Left ventricle myocardium inferior (tissue), 1 donor: Measurements from ENCODE around the gene LILRA5. TPM values are rescaled to one million over a fixed set of nuclear protein-coding genes. Genes with fewer than 3 reads are reported as not detected.
A peak's percentile ranks its signal among the peaks of the same experiment; 100 is the strongest.
"Not testable (repeated sequence)": the region's sequence is repeated elsewhere in the genome, so short reads cannot be mapped to it uniquely, and the experiment has no call there.

Experiments used
- DNase-seq: peaks from one replicate; pipeline ENCODE4 v3.0.0-alpha.2; 2020
- H3K27ac ChIP-seq: fragments of 200-600 bp; replicated peaks from 2 replicates; pipeline ENCODE4 v1.8.0; 2021
- H3K27me3 ChIP-seq: fragments of 200-600 bp; 2 replicates; pipeline ENCODE4 v1.8.0; 2021; ENCODE audit warnings: low read depth
- H3K36me3 ChIP-seq: fragments of 200-600 bp; 2 replicates; pipeline ENCODE4 v1.8.0; 2021
- H3K4me1 ChIP-seq: fragments of 200-600 bp; 2 replicates; pipeline ENCODE4 v1.8.0; 2021
- H3K4me3 ChIP-seq: fragments of 200-600 bp; 2 replicates; pipeline ENCODE4 v1.8.0; 2021; ENCODE audit warnings: mild to moderate bottlenecking, moderate library complexity
- H3K9me3 ChIP-seq: fragments of 200-600 bp; replicated peaks from 2 replicates; pipeline ENCODE4 v1.8.0; 2021
- intact Hi-C: fragments of 100-400 bp; cut with micrococcal nuclease; formaldehyde crosslinking; loops from one replicate; pipeline ENCODE4 v1.11.0; 2022
- total RNA-seq: library from RNA; stranded (reverse); fragmentation: NEBNext Ultra II Directional; extraction: Animal tissue kit (Norgen Biotek cat#: 25700); gene quantifications from one replicate; pipeline ENCODE4 v1.2.1, GENCODE V29; 2021
- TF ChIP-seq, protein P1 (sequence below): fragments of 200-600 bp; IDR thresholded peaks from 2 replicates; pipeline ENCODE4 v1.8.0; 2021; ENCODE audit warnings: antibody characterized with exemption, mild to moderate bottlenecking, borderline replicate concordance
- donor health status: DM: no; HTN: yes; CAD: no; lungs with severe emphysema.

Gene LILRA5
- total RNA-seq, 1 donor from 2014 or later, result 0.66 TPM

DNA sequence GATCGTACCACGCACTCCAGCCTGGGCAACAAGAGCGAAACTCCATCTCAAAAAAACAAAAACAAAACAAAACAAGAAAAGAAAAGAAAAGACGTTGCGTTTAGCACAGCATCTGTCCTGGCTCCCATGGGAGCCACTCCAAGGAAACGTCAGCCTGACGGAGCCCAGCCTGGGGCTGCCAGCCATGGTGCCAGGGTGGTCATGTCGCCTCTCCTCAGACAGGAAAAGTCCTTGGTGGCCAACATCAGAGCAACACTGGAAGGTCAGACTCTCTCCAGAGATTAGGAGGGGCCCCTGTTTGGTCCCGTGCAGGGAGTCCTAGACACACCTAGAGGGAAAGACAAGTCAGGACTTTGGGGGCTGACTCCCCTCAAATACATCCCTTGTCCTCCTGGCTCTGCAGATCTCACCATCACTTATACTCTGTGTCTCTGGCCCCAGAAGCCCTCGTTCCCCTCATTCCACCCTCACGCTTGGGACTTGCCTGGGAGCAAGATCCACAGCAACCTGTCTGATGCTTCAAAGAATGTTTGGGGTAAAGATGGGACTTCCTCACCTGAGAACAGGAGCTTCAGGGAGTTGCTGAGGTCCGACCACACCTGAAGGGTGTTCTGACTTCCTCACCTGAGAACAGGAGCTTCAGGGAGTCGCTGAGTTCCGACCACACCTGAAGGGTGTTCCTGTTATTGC lies 16.7 kb upstream of the LILRA5 start:
- no peaks in the 10 kb centered on the region for H3K36me3 ChIP-seq
- intact Hi-C loops, result no loop called here
- H3K4me3 ChIP-seq, result no peak overlapping the region
- DNase-seq, result no peak
- TF ChIP-seq, protein P1, sequence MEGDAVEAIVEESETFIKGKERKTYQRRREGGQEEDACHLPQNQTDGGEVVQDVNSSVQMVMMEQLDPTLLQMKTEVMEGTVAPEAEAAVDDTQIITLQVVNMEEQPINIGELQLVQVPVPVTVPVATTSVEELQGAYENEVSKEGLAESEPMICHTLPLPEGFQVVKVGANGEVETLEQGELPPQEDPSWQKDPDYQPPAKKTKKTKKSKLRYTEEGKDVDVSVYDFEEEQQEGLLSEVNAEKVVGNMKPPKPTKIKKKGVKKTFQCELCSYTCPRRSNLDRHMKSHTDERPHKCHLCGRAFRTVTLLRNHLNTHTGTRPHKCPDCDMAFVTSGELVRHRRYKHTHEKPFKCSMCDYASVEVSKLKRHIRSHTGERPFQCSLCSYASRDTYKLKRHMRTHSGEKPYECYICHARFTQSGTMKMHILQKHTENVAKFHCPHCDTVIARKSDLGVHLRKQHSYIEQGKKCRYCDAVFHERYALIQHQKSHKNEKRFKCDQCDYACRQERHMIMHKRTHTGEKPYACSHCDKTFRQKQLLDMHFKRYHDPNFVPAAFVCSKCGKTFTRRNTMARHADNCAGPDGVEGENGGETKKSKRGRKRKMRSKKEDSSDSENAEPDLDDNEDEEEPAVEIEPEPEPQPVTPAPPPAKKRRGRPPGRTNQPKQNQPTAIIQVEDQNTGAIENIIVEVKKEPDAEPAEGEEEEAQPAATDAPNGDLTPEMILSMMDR, result no peak
- no peaks in the 10 kb centered on the region for H3K9me3 ChIP-seq
- H3K27ac ChIP-seq, result no peak overlapping the region
- H3K27me3 ChIP-seq, result peaks cover 68% of the 10 kb centered on the region
- H3K4me1 ChIP-seq, result no peaks in the 10 kb centered on the region

DNA sequence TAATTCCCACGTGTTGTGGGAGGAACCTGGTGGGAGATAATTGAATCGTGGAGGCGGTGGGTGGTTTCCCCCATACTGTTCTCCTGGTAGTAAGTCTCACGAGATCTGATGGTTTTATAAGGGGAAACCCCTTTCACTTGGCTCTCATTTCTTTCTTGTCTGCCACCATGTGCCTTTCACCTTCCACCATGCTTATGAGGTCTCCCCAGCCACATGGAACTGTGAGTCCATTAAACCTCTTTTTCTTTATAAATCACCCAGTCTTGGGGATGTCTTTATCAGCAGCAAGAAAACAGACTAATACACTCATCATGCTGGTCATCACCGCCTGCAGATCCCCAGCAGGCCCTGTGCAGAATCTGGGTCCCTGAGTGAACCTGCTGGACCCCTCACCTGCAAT lies 15.8 kb upstream of the LILRA5 start:
- peaks cover 75% of the 10 kb centered on the region for H3K27me3 ChIP-seq
- DNase-seq, H3K4me1 ChIP-seq, H3K4me3 ChIP-seq, H3K27ac ChIP-seq, H3K36me3 ChIP-seq, intact Hi-C loops, H3K9me3 ChIP-seq: not testable (repeated sequence)

DNA sequence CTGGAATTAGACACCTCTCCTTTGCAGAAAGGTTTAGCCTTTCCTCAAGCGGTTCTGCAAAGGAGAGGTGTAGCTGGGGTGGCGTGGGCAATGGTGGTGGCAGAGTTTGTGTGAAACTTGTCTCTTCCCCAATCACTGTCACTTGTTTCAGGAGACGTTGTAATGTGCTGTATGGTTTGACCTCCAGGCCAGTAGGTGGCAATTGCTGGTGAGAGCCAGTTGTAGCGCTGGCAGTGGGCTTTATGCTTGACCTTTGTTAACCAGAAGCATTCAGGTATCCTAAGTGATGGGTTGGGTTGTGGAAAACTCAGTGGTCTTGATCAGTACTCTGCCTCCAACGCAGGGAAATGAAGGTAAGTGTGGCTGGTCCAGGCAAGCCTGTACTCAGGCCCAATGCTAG lies 12.7 kb upstream of the LILRA5 start:
- intact Hi-C loops, result no loop called here
- peaks cover 75% of the 10 kb centered on the region for H3K27me3 ChIP-seq
- no peak for DNase-seq

DNA sequence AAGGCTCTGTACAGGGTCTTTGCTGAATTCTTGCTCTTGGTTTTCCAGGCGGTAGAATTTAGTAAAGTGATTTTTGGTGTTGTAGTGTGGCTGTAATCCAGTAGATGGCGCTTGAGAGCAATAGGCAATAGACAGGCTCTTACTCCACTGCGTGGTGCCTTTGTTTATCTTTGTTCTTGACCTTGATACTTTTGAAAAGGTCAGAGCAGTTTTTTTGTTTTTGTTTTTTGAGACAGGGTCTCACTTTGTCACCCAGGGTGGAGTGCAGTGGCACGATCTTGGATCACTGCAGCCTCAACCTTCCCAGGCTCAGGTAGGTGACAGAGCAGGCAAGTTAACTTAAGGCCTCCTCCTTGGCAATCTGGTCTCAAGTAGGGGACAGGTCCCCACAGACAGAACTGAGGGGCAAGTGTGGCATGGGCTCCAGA lies 12.2 kb upstream of the LILRA5 start:
- peaks cover 75% of the 10 kb centered on the region for H3K27me3 ChIP-seq
- no peaks in the 10 kb centered on the region for H3K4me1 ChIP-seq
- no peak for DNase-seq
- H3K9me3 ChIP-seq, result no peaks in the 10 kb centered on the region
- TF ChIP-seq, protein P1, result peak; percentile 84
- intact Hi-C loops, result no loop called here
- no peak overlapping the region for H3K4me3 ChIP-seq
- no peaks in the 10 kb centered on the region for H3K36me3 ChIP-seq
- H3K27ac ChIP-seq, result no peak overlapping the region

More for the DNA sequence above, 12.7 kb upstream of the LILRA5 start:
- no peaks in the 10 kb centered on the region for H3K36me3 ChIP-seq
- H3K9me3 ChIP-seq, result no peaks in the 10 kb centered on the region
- H3K4me1 ChIP-seq, result no peaks in the 10 kb centered on the region
- TF ChIP-seq, protein P1, result no peak
- H3K4me3 ChIP-seq, result no peak overlapping the region
- no peak overlapping the region for H3K27ac ChIP-seq

- Histone ChIP-seq H3K27ac (no peak overlapping the region), H3K4me3 (no peak overlapping the region), H3K4me1 (no peaks in the 10 kb centered on the region), H3K9me3 (no peaks in the 10 kb centered on the region), H3K36me3 (no peaks in the 10 kb centered on the region), H3K27me3 (peaks cover 73% of the 10 kb centered on the region)
- intact Hi-C loops, result no loop called here
- no peak for DNase-seq
- TF ChIP-seq, protein P1, result no peak
Observed at GRCh38 chr19:54324071-54324470, 11.1 kb upstream of the LILRA5 start.

DNA sequence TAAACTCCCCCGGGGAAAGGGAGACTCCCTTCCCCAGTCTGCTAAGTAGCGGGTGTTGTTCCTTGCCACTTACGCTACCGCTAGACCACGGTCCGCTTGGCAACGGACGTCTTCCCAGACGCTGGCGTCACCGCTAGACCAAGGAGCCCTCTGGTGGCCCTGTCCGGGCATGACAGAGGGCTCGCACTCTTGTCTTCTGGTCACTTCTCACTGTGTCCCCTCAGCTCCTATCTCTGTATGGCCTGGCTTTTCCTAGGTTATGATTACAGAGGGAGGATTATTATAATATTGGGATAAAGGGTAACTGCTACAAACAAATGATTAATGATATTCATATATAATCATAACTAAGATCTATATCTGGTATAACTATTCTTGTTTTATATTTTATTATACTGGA lies 10.0 kb upstream of the LILRA5 start:
- peaks cover 74% of the 10 kb centered on the region for H3K27me3 ChIP-seq
- TF ChIP-seq, protein P1, result peak; percentile 25
- H3K36me3 ChIP-seq, H3K4me3 ChIP-seq, H3K4me1 ChIP-seq, DNase-seq, H3K9me3 ChIP-seq, intact Hi-C loops, H3K27ac ChIP-seq: not testable (repeated sequence)

GRCh38 chr19:54322295-54322694 lies 9.3 kb upstream of the LILRA5 start:
- DNase-seq, H3K27ac ChIP-seq, intact Hi-C loops, H3K4me1 ChIP-seq, H3K4me3 ChIP-seq, H3K36me3 ChIP-seq, H3K9me3 ChIP-seq: not testable (repeated sequence)
- peaks cover 78% of the 10 kb centered on the region for H3K27me3 ChIP-seq
